Stimulated activated CD4-positive, alpha-beta T cell treated with anti-CD3 and anti-CD28 coated beads, Interleukin-15, amount 100 ng/mL, for 48 hours (primary cell): Measurements from ENCODE around the gene DNAJB13.
"Not testable (repeated sequence)": the region's sequence is repeated elsewhere in the genome, so short reads cannot be mapped to it uniquely, and the experiment has no call there.

Experiments used
- DNase-seq, 2 donors: peaks; one replicate each; pipeline ENCODE4 v3.0.0-alpha.2; 2020; ENCODE audit warnings: low read depth in 2 of 2

Gene DNAJB13

DNA sequence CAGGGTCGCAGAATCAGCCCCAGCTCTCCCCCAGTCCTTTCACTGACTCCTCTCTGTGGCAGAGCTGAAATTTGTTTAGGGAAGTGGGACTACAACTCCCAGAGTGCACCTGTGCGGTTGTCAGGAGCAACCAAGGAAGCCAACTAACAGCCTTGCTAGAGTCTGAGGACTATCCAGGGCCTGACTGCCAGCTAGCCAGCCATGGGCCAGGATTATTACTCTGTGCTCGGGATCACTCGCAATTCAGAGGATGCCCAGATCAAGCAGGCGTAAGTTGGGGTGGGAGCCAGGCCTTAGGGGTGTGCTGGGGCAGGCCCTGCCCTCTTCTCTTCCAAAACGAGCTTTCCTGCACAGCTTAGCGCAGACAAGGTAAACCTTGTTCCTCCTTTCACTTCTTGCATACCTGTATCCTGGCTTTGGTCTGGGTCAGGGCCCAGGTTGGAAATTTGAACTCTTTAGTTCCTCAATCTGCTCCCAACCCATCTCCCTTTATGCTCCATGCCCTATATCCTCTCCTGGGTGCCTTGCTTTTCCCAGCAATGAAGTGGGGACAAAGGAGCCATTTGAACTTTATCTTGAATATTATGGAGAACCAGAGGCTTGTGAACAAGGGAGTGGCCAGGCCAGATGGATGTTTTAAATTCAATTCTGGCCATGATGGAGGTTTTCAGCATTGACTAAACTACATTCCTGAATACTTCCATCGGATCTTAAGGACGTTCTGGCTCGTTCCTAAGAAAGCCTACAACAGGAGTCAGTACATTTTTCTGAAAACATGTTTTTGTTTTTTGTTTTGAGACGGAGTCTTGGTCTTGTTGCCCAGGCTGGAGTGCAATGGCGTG, at the start of gene DNAJB13:
Gene DNAJB13 (plus strand): TSS at position 158 of the 842 bp plus-strand sequence. CDS start 44 bp downstream, at position 202.
- no peak for DNase-seq

- DNase-seq: no peak
Observed at GRCh38 chr11:73902303-73902702, 48.5 kb upstream of the DNAJB13 start.

DNA sequence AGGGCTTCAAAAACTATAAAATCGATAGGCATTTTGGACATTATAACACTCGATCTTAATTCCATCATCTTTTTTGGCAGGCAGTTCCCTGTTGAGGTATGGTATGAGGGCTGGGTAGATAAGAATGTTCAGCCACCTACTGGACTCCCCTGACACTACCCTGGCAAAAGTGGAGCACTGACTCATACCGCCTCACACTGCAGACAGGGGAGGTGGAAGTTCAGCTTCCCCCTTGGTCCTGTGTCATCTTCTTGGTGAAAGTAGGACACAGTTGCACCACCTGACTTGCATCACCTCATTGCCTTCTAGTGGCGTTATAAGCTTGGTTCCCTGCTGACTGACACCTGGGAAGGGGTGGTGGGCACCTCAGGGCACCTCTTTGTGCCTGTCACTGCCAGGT, 43.6 kb upstream of the DNAJB13 start:
- DNase-seq: no peak

GRCh38 chr11:73912026-73912425, 38.8 kb upstream of the DNAJB13 start:
- no peak for DNase-seq

DNA sequence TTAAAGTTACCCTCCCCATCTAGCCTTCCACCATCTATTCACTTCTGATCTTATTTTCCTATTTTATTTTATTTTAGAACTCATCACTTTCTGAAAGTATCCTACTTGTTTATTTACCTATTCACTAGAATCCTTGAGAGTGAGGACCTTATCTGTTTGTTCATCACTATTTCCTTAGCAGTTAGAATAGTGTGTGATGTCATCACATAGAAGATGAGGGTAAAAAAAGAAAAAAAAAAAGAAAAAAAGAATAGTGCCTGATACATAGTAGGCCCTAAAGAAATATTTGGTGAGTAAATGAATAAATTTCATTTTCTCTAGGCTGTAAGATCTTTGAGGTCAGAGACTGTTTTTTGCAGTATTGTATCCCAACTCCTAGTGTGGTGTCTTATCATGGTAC, 37.4 kb upstream of the DNAJB13 start:
- DNase-seq: no peak

GRCh38 chr11:73914284-73914683, 36.5 kb upstream of the DNAJB13 start:
- no peak for DNase-seq

DNA sequence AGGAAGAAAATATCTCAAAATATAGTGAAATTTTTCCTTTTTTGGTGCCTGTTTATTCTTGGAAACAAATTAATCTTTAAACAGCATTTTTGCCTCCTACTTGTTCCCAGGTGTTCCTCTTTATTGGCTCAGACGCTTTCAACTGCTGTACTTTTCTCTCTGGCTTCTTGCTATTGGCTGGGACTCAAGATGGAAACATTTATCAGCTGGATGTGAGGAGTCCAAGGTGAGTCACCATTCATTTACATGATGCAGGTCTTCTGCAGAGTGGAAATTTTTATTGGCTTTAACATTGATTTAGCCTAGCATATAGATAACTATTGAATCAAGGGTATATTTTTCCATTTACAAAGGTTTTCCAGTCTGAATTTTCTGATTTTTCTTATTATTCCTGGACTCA, 34.4 kb upstream of the DNAJB13 start:
- DNase-seq: no peak

DNA sequence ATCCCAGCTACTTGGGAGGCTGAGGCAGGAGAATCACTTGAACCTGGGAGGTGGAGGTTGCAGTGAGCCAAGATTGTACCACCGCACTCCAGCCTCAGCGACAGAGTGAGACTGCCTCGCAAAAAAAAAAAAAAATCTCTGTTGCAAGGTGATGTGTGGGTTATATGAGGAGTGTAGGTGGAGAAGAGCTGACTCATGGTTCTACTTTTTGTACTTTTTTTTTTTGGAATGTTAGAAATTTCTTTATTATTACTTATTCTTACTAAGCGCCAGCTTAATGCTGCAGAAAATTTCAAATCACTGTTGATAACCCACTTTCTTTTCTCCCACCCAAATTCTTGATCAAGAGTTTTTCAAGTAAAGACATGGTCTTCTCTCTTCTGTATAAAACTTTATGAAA, 29.6 kb upstream of the DNAJB13 start:
- DNase-seq: no peak

GRCh38 chr11:73929388-73929787, 21.4 kb upstream of the DNAJB13 start:
- DNase-seq: no peak

GRCh38 chr11:73931039-73931645, 19.7 kb upstream of the DNAJB13 start:
- no peak for DNase-seq

- DNase-seq: no peak
Observed at GRCh38 chr11:73931951-73932350, 18.9 kb upstream of the DNAJB13 start.

- no peak for DNase-seq
Observed at GRCh38 chr11:73932781-73933180, 18.0 kb upstream of the DNAJB13 start.

GRCh38 chr11:73936047-73936446, 14.8 kb upstream of the DNAJB13 start:
- not testable (repeated sequence) for DNase-seq

- no peak for DNase-seq
Observed at GRCh38 chr11:73939096-73939495, 11.7 kb upstream of the DNAJB13 start.

GRCh38 chr11:73940801-73941570, 9.8 kb upstream of the DNAJB13 start:
- DNase-seq: no peak

DNA sequence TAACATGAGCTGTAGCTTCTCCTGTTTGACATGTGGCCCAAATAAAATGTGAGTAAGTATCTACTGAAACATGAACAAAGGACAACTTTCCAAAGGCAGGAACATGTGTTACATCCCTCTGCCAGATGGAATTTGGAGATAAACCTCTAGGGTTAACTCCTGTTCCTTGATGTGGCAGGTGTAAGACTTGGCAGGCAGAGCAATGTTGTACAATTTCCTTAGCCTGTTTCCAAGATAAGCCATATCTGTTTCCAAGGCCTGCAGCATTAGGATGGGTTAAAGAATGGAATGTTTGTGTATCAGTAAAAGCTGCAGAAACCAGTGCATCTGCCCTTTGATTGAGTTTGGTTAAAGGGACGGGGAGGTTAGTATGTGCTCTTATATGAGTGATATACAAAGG, 8.8 kb upstream of the DNAJB13 start:
- DNase-seq: no peak

DNA sequence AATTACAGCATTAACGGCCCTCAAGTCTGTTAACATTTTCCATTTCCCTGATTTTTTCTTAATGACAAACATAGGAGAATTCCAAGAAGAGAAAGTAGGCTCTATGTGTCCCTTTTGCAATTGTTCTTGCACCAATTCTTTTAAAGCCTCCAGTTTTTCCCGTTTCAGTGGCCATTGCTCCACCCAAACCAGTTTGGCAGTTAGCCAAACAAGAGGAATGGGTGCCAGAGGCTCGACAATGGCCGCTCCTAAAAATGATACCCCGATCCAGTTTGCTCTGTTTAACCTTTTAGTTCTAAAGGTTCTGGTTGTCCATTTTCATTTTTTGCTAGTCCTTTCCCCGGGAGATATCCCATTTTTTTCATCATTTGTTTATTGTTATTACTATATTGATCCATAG, 6.7 kb upstream of the DNAJB13 start:
- no peak for DNase-seq

- DNase-seq: no peak
Observed at GRCh38 chr11:73944901-73945300, 5.9 kb upstream of the DNAJB13 start.

GRCh38 chr11:73945396-73945795, 5.4 kb upstream of the DNAJB13 start:
- DNase-seq: no peak

- DNase-seq: no peak
Observed at GRCh38 chr11:73946798-73947458, 3.9 kb upstream of the DNAJB13 start.

GRCh38 chr11:73949246-73949645, 1.6 kb upstream of the DNAJB13 start:
- DNase-seq: no peak

DNA sequence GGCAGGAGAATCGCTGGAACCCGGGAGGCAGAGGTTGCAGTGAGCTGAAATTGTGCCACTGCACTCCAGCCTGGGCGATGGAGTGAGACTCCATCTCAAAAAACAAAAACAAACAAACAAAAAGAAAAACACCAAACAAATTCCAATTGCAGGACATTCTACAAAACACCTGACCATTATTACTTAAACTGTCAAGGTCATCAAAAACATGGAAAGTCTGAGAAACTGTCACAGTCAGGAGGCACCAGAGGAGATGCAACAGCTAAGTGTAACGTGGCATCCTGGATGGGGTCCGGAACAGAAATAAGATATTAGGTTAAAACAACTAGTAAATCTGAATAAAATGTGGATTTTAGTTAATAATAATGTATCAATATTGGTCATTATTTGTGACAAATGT, 914 bp upstream of the DNAJB13 start:
- DNase-seq: no peak
